ENCODE results near the gene NCOR2.

NCOR2 gene

GRCh38 chr12:124577374-124577773 is 10.0 kb upstream of the NCOR2 start:
- DNase-seq (ENCODE audit: low spot score), result no peak

GRCh38 chr12:124576061-124576650 is 8.7 kb upstream of the NCOR2 start:
- DNase-seq (ENCODE audit: low spot score), result no peak

- DNase-seq (ENCODE audit: low spot score), result no peak
These were observed 6.7 kb upstream of the NCOR2 start for GRCh38 chr12:124573839-124574786.

- DNase-seq (ENCODE audit: low spot score), result no peak
These were observed 4.1 kb upstream of the NCOR2 start for GRCh38 chr12:124571556-124571955.

GRCh38 chr12:124570810-124571209 is 3.4 kb upstream of the NCOR2 start:
- no peak for DNase-seq (ENCODE audit: low spot score)

- peak; percentile 37 for DNase-seq (ENCODE audit: low spot score)
These were observed 2.1 kb upstream of the NCOR2 start for GRCh38 chr12:124569375-124570148.

- peak; percentile 91 for DNase-seq (ENCODE audit: low spot score)
These were observed 1.3 kb upstream of the NCOR2 start for GRCh38 chr12:124568431-124569374.

GRCh38 chr12:124567673-124568373 is 411 bp upstream of the NCOR2 start:
- peak; percentile 97 for DNase-seq (ENCODE audit: low spot score)

GRCh38 chr12:124566161-124566996 is 1.0 kb downstream of the NCOR2 start:
- peak; percentile 75 for DNase-seq (ENCODE audit: low spot score)

GRCh38 chr12:124565656-124566160 is 1.7 kb downstream of the NCOR2 start:
- DNase-seq (ENCODE audit: low spot score), result no peak

GRCh38 chr12:124564971-124565491 is 2.4 kb downstream of the NCOR2 start:
- no peak for DNase-seq (ENCODE audit: low spot score)

- DNase-seq (ENCODE audit: low spot score), result no peak
These were observed 3.0 kb downstream of the NCOR2 start for GRCh38 chr12:124564232-124564958.

- DNase-seq (ENCODE audit: low spot score), result no peak
These were observed 3.6 kb downstream of the NCOR2 start for GRCh38 chr12:124563809-124564208.

GRCh38 chr12:124563401-124563800 is 4.0 kb downstream of the NCOR2 start:
- DNase-seq (ENCODE audit: low spot score), result no peak

GRCh38 chr12:124562796-124563181 is 4.6 kb downstream of the NCOR2 start:
- no peak for DNase-seq (ENCODE audit: low spot score)

- no peak for DNase-seq (ENCODE audit: low spot score)
These were observed 5.2 kb downstream of the NCOR2 start for GRCh38 chr12:124562018-124562795.

GRCh38 chr12:124561231-124561630 is 6.2 kb downstream of the NCOR2 start:
- no peak for DNase-seq (ENCODE audit: low spot score)
